ENCODE measurements around the gene CFAP20DC. TPM values are rescaled to one million over a fixed set of nuclear protein-coding genes. Genes with fewer than 3 reads are reported as not detected.

CFAP20DC gene
- total RNA-seq, 1 experiment from 2014 or later = 4.5 TPM

GRCh38 chr3:58874795-58875194 is 175.0 kb downstream of the CFAP20DC start:
- no peaks in the 10 kb centered on the region for H3K79me1 ChIP-seq (ENCODE audit: insufficient read depth, low read depth, low read length, poor library complexity, severe bottlenecking)
- DNase-seq = no peak
- H3K4me1 Mint-ChIP-seq = peaks cover 0 to 9% of the 10 kb centered on the region in 2 experiments; a peak in 3 of 4 replicates
- H4K91ac ChIP-seq (ENCODE audit: insufficient read length, low read depth, low read length) = no peak overlapping the region
- H3K27ac ChIP-seq (ENCODE audit: insufficient read length, low read depth, low read length) = no peak overlapping the region
- H3K9me3 Mint-ChIP-seq = no peaks in the 10 kb centered on the region
- no peaks in the 10 kb centered on the region for H3K9me3 ChIP-seq (ENCODE audit: control insufficient read depth, low read depth, low read length)
- no peak overlapping the region for H2BK20ac ChIP-seq (ENCODE audit: low read depth, low read length, poor library complexity, severe bottlenecking)
- no peak overlapping the region for H3T11ph ChIP-seq (ENCODE audit: low read length)
- no peak overlapping the region for H4K5ac ChIP-seq (ENCODE audit: insufficient read length, low read depth, low read length)
- no peaks in the 10 kb centered on the region for H3K79me2 ChIP-seq (ENCODE audit: insufficient read depth, low read length)
- no CpG with 5 or more reads among the region's 2 CpGs for WGBS (ENCODE audit: extremely low coverage, insufficient read length, low lambda C conversion rate)
- H3K27ac Mint-ChIP-seq = peak overlapping the region in 1 of 3 experiments; percentile 12; a peak in 1 of 7 replicates
- H3K18ac ChIP-seq (ENCODE audit: insufficient read length, low read depth, low read length) = no peak overlapping the region
- H3K4me3 Mint-ChIP-seq = no peak overlapping the region
- no peaks in the 10 kb centered on the region for H3K23me2 ChIP-seq (ENCODE audit: insufficient read length, low read depth, low read length, poor library complexity, severe bottlenecking)
- H2BK120ac ChIP-seq (ENCODE audit: low read depth, low read length, poor library complexity, severe bottlenecking) = no peak overlapping the region
- H3K9ac ChIP-seq (ENCODE audit: extremely low read depth, insufficient read length, low read length) = no peak overlapping the region
- no peak overlapping the region for H3K14ac ChIP-seq (ENCODE audit: insufficient read depth, low read length)
- no peaks in the 10 kb centered on the region for H3K27me3 ChIP-seq (ENCODE audit: insufficient read depth, low read length)
- H3K4ac ChIP-seq (ENCODE audit: low read depth, low read length) = no peak overlapping the region
- H2BK15ac ChIP-seq (ENCODE audit: low read depth, low read length) = no peak overlapping the region
- no peak overlapping the region for H3K4me2 ChIP-seq (ENCODE audit: insufficient read depth, insufficient read length, low read length)
- no peak overlapping the region for H2BK5ac ChIP-seq (ENCODE audit: insufficient read length, low read length)
- H3K23ac ChIP-seq (ENCODE audit: insufficient read length, low read depth, low read length) = no peak overlapping the region
- TF ChIP-seq CTCF (conservative IDR thresholded peaks at IDR 0.05) = no peak
- no peak overlapping the region for H2AFZ ChIP-seq (ENCODE audit: low read length)
- no peak overlapping the region for H2AK5ac ChIP-seq (ENCODE audit: insufficient read length, low read length)
- no peaks in the 10 kb centered on the region for H4K20me1 ChIP-seq (ENCODE audit: control insufficient read depth, insufficient read depth, insufficient read length)
- no peaks in the 10 kb centered on the region for H3K4me1 ChIP-seq (ENCODE audit: insufficient read depth, low read length)
- no peak overlapping the region for H4K8ac ChIP-seq (replicated peaks; ENCODE audit: insufficient read length, low read depth, low read length)
- no peaks in the 10 kb centered on the region for H3K36me3 Mint-ChIP-seq (ENCODE audit: insufficient read depth in 1 of 3, low read depth in 3 of 3)
- no peaks in the 10 kb centered on the region for H3K27me3 Mint-ChIP-seq (ENCODE audit: low read depth)
- no peak overlapping the region for H2BK12ac ChIP-seq (ENCODE audit: insufficient read length, low read depth, low read length)
- H3K56ac ChIP-seq (ENCODE audit: insufficient read length, low read depth, low read length) = no peak overlapping the region
